HPDE6-E6E7 (cell line): ENCODE data around the gene SHB.
A peak's percentile ranks its signal among the peaks of the same experiment; 100 is the strongest.

Experiments
- DNase-seq: peaks from one replicate; pipeline ENCODE4 v3.0.0; 2011; ENCODE audit warnings: missing footprints; ENCODE audit errors: extremely low spot score

SHB gene

GRCh38 chr9:38042626-38043357 lies 26.2 kb downstream of the SHB start:
- DNase-seq: no peak

- no peak for DNase-seq
Measured at GRCh38 chr9:38041564-38042243, 27.3 kb downstream of the SHB start.

GRCh38 chr9:38039907-38040682 lies 28.9 kb downstream of the SHB start:
- no peak for DNase-seq

- no peak for DNase-seq
Measured at GRCh38 chr9:38039090-38039906, 29.7 kb downstream of the SHB start.

- no peak for DNase-seq
Measured at GRCh38 chr9:38038307-38039089, 30.5 kb downstream of the SHB start.

- no peak for DNase-seq
Measured at GRCh38 chr9:38037981-38038306, 31.1 kb downstream of the SHB start.

GRCh38 chr9:38036359-38037084 lies 32.5 kb downstream of the SHB start:
- DNase-seq: no peak

- peak; percentile 42 for DNase-seq
Measured at GRCh38 chr9:38035873-38036272, 33.2 kb downstream of the SHB start.

- DNase-seq: no peak
Measured at GRCh38 chr9:38033941-38034340, 35.1 kb downstream of the SHB start.

GRCh38 chr9:38032266-38033110 lies 36.5 kb downstream of the SHB start:
- no peak for DNase-seq

GRCh38 chr9:38031594-38031993 lies 37.4 kb downstream of the SHB start:
- DNase-seq: no peak

- no peak for DNase-seq
Measured at GRCh38 chr9:38030658-38031057, 38.4 kb downstream of the SHB start.

GRCh38 chr9:38029915-38030638 lies 39.0 kb downstream of the SHB start:
- no peak for DNase-seq

- DNase-seq: no peak
Measured at GRCh38 chr9:38027714-38028113, 41.3 kb downstream of the SHB start.

GRCh38 chr9:38026840-38027527 lies 42.0 kb downstream of the SHB start:
- no peak for DNase-seq

GRCh38 chr9:38026021-38026809 lies 42.8 kb downstream of the SHB start:
- no peak for DNase-seq

- DNase-seq: no peak
Measured at GRCh38 chr9:38025166-38025565, 43.9 kb downstream of the SHB start.
